Activated CD8-positive, alpha-beta memory T cell treated with anti-CD3 and anti-CD28 coated beads, Interleukin-2, amount 50 U/mL, for 48 hours (primary cell): ENCODE measurements around the gene TMEM192.
"Not testable (repeated sequence)": the region's sequence is repeated elsewhere in the genome, so short reads cannot be mapped to it uniquely, and the experiment has no call there.

Experiments
- DNase-seq: peaks from one replicate; pipeline ENCODE4 v3.0.0-alpha.2; 2020

The TMEM192 gene

DNA sequence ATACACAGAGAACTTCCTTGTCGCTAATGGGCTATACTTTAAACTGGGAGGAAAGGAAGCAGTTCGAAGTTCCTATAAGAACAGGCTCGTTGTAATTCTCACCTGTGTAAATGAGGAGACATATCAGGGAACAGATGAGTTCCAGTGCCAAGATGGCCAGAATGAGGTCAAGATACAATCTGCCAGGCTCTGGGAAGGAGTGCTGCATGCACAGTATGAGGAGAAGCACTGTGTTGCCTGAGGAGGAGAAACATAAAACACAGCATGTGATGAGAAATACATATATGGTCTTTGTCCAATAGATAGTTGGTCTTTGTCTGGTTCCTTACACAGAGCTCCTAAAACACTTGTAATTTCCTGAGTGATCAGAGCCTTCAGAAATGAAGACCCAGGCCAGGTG is 24.3 kb downstream of the TMEM192 start:
- DNase-seq: no peak

DNA sequence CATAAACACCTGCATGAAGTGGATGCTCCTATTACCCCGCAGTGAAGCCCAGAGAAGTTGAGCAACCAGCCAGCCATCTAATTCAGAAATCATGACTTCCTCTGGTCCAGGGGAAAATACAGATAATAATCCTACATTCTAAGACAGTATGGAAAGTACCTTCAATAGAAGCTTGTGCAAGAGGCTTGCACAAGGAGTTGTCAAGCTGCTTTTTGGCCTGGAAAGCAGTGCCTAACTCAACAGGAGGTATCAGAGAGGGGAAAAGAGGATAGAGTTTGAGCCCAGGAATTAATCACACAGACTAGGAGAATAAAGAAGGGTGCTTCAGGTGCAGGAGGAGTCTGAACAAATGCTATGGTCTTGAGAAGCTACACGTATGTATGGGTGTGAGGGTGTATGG is 26.7 kb downstream of the TMEM192 start:
- DNase-seq: no peak

DNA sequence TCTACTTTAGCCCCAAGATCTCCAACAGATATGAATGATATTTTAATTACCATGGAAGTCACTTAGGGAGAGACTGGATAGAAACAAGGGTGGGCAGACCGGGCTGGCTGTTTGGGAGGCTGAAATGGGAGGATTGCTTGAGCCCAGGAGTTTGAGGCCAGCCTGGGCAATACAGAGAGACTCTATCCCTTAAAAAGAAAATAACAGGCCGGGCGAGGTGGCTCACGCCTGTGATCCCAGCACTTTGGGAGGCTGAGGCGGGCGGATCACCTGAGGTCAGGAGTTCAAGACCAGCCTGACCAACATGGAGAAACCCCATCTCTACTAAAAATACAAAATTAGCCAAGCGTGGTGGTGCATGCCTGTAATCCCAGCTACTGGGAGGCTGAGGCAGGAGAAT is 27.9 kb downstream of the TMEM192 start:
- not testable (repeated sequence) for DNase-seq

DNA sequence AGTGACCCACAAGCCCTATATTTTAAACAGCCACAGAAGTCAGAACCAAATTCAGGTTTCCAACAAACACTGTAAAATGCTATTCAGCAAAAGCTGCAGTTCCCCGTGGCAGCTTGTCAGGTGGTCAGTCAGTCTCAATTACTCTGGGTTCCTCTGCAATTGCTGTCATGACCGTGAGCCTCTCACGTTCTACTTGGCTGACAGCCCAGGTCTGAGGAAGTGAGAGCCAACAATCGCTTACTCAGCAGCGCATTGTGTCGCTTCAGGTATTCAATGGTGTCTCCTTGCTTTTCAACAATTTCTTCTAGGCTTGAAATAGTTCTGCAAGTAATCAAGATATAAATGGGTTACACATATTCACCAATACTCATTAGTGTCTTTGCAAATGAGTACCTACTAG is 33.2 kb downstream of the TMEM192 start:
- DNase-seq: no peak

DNA sequence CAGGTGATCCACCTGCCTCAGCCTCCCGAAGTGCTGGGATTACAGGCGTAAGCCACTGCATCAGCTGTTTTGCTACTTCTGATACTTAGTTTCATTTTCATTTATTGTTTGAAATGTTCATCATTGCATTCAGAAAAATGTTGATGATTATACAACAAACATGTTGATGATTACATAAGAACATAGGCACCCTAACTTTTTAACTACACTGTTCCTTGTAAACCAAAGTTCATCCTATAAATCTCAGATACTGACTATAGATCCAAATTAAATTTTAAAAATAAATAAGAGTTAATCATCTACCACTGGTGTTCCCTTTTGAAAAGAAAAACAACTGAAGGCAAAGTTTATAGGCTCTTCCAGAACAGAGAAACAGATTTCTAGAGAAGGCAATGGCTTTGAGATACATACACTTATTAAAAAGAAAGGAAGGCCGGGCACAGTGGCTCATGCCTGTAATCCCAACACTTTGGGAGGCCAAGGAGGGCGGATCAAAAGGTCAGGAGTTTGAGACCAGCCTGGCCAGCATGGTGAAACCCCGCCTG is 35.6 kb downstream of the TMEM192 start:
- no peak for DNase-seq

DNA sequence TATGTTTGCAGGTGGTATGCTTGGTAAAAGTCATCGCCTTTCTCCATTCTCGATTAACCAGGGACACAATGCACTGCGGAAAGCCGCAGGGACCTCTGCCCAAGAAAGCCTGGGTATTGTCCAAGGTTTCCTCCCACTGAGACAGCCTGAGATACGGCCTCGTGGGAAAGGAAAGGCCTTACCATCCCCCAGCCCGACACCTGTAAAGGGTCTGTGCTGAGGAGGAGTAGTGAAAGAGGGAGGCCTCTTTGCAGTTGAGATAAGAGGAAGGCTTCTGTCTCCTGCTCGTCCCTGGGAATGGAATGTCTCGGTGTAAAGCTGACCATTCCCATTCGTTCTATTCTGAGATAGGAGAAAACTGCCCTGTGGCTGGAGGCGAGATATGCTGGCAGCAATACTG is 39.3 kb downstream of the TMEM192 start:
- not testable (repeated sequence) for DNase-seq

DNA sequence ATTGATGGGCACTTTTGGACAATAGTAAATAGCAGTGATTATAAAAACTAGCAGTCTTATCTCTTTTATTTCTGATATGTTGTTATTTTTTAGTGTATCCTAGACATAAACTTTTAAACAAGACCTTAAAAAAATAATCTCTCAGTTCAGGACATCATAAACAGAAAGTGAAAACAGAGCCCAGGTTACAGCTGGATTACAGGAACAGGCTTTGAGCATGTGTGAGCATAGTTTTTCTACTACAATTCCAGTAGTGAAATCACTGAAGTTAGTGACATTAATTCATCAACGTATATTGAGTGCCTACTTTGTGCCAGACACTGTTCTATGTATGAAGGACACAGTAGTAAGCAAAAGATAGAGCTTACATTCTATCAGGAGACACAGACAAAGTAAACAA is 42.1 kb downstream of the TMEM192 start:
- DNase-seq: no peak

DNA sequence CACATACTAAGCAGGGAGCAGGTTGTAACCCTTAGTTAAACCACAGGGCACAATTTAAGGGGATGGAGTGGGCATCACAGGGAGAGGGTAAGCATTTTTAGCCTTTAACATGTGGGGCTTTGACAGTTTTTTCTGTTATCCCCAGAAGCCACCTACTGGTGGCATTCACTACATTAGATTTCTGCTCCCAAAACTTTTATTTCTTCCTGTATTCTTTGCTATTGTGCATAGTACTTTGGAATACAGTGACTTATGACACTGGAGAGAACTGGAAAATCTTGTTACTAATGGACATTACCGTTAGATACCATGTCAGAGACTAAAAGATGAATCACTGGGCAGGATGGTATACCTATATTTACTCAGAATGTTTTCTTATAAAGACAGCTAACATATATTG is 51.7 kb downstream of the TMEM192 start:
- DNase-seq: no peak

DNA sequence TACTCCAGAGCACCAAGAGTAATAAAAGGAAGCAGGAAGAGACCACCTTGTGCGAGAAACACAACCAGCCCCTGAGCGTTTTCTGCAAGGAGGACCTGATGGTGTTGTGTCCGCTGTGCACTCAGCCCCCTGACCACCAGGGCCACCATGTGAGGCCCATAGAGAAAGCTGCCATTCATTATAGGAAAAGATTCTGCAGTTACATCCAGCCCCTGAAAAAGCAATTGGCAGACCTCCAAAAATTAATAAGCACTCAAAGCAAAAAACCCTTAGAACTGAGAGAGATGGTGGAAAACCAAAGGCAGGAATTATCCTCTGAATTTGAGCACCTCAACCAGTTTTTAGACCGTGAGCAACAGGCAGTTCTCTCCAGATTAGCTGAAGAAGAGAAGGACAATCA is 53.3 kb downstream of the TMEM192 start:
- no peak for DNase-seq

DNA sequence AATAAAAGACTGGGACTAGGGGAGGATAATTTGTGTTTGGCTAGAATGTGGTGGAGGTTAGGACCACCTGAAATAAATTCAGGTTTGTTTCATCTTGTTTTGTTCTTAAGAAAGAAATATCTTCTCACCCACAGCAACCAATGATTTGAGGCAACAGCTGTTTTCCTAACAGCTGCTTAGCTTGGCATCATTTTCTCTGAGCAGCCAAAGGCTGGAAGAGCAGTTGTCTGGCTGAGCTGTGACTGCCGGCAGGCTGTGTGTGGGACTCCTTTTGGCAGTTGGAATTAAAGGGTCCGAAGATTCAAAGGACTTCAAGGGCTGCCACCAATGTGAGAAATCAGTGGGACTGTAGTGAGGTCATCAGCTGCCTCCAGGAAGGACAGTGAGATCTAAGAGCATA is 54.0 kb downstream of the TMEM192 start:
- no peak for DNase-seq

DNA sequence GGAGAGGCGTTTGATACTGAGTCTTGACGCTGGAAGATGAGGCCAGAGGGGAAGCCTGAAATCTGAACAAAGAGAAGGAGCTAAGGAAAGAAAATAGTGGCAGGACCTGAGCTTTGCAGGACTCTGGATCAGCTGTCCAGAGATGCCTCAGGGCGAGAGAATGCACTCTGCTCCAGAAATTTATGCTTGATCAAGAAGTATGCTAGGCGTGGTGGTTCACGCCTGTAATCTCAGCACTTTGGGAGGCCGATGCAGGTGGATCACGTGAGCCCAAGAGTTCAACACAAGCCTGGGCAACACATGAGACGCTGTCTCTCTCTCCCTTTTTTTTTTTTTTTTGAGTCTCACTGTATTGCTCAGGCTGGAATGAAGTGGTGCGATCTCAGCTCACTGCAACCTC is 57.1 kb downstream of the TMEM192 start:
- no peak for DNase-seq

DNA sequence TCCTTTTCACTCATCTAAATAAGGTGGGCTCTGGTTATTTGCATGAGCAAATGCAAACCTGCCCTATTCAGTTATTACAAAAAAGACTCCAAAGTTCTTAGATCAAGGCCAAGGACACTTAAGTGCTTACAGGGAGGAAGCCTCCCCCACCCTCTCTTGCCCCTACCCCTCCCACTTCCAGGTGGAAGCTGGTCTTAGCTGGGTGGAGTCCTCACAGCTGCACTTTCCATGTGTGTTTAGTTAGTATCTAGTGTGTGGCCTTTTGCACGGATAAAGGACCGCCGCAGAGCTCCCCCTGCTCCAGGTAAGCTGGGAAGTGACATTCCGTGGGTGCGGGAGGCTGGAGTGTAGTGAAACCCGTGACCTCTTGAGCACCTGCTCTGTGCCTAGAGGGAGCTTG is 59.0 kb downstream of the TMEM192 start, which contains the start of gene TRIM75:
Gene TRIM75, plus strand, starts transcription at position 222 of the 400 bp plus-strand sequence. CDS start 5,282 bp downstream, outside the sequence.
- no peak for DNase-seq

DNA sequence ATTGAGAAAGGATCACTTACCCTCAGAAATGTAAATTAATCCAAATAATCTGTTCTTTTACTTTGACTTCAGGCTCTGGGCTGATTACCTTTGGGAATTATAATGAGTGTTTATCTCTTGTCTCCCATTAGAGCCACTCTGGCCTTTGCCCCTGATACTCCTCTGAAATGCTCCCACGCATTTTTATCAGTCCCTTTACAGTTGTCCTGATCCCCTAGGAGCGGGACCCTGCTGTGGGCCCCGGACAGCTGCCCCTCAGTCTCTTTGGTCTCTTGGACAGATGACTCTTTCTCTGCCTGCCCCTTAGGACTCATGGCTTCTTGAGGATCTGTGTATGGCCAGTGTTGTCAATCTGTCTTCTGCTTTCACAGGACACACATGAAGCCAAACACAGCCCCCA is 60.0 kb downstream of the TMEM192 start:
- DNase-seq: no peak

DNA sequence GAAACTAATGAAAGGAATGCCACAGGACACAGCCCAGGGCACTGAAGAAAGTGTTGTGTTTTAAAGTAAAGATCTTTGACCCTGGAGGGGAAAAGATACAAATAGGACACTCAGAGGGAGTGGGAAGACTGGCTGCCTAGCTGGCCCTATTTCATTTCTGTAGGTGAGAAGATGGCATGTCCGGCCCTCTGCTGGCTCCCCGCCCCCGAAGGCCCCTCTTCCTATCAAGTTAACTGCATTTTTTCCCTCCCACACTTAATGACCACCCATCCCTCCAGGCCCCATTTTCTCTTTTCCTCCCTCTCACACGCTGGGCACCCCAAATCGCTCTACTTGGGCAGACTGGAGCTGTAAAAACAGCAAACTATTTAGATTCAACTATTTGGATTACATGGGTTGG is 64.5 kb downstream of the TMEM192 start:
- no peak for DNase-seq

DNA sequence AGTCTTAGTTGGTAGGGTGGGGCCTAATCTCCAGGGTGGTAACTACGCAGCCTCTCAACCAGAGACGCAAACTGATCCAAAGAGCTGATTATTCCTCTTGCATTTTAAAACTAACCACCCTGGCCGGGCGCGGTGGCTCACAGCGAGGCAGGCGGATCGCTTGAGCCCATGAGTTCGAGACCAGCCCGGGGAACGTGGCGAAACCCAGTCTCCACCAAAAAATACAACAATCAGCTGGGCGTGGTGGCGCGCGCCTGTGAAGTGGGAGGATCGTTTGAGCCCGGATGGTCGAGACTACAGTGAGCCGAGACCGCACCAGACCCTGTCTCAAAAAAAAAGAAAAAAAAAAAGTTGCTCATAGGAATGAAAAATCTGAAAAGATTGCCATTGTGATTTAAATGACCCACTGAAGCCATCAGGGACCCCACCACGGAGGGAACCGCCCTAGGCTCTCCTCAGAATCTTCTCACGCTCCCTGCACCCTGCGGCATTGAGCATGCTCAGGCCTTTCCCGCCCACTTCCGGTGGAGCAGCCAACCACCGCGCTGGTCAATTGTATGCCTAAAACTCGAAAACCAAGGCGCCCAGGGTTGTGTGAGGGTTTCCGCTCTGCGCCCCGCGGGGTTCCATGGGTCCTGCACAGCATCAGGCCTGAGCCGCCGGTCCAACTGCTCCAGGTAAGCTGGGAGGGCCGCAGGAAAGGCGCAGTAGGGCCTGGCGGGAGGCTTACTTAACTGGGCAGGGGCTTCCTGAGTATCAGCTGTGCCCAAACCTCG is 81.0 kb downstream of the TMEM192 start, which contains the start of gene TRIM60:
Gene TRIM60, plus strand, starts transcription at position 564 of the 776 bp plus-strand sequence. CDS start 8,074 bp downstream, outside the sequence.
- DNase-seq: no peak

DNA sequence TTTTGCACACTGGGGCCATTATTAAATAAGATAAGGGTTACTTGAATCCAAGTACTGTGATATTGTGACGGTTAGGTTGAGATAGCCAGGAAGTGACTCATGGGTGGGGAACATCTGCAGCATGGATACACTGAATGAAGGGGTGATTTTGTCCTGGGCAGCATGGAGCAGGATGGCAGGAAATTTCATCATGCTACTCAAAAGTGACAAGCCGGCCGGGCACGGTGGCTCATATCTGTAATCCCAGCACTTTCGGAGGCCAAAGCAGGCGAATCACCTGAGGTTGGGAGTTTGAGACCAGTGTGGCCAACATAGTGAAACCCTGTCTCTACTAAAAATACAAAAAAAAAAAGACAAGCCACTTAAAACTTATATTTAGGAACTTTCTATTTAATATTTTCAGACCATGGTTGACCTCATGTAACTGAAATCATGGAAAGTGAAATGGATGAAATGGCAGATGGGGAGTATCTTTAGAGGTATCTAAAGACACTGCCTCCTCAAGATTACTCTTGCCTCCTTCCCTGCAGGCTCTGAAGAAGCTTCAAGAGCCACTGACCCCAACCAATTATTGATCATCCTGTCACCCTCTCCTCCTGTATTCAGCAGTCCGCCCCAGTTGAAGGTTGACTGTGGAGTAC is 84.8 kb downstream of the TMEM192 start:
- DNase-seq: no peak

DNA sequence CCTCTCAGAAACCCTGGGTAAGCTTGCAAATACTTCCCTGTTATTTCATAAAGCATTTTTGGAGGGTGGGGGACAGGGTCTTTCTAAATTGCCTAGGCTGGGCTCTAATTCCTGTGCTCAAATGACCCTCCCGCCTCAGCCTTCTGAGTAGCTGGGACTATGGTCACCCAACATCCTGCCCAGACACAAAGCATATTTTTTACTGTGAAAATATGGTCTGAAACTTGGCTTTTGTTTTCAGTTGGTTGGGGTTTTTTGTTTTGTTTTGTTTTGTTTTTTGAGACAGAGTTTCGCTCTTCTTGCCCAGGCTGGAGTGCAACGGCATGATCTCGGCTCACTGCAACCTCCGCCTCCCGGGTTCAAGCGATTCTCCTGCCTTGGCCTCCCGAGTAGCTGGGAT is 86.9 kb downstream of the TMEM192 start:
- DNase-seq: not testable (repeated sequence)
